Measurements from ENCODE around the gene PARD3.

DNA sequence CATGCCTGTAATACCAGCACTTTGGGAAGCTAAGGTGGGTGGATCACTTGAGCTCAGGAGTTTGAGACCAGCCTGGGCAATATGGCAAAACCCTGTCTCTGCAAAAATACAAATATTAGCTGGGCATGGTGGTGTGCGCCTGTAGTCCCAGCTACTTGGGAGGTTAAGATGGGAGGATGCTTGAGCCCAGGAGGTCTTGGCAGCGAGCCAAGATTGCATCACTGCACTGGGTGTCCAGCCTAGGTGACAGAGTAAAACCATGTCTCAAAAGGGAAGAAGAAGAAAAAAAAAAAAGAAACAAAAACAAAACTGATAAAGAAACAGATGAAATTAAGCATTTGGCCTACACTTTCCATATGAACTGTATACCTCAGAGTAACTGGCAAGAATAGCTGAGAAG is 319.2 kb downstream of the PARD3 start:
- TF ChIP-seq, protein P1, sequence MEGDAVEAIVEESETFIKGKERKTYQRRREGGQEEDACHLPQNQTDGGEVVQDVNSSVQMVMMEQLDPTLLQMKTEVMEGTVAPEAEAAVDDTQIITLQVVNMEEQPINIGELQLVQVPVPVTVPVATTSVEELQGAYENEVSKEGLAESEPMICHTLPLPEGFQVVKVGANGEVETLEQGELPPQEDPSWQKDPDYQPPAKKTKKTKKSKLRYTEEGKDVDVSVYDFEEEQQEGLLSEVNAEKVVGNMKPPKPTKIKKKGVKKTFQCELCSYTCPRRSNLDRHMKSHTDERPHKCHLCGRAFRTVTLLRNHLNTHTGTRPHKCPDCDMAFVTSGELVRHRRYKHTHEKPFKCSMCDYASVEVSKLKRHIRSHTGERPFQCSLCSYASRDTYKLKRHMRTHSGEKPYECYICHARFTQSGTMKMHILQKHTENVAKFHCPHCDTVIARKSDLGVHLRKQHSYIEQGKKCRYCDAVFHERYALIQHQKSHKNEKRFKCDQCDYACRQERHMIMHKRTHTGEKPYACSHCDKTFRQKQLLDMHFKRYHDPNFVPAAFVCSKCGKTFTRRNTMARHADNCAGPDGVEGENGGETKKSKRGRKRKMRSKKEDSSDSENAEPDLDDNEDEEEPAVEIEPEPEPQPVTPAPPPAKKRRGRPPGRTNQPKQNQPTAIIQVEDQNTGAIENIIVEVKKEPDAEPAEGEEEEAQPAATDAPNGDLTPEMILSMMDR (IDR thresholded peaks at IDR 0.05): no peak
- TF ChIP-seq POLR2A (IDR thresholded peaks at IDR 0.05): no peak
